ENCODE data around the gene TNFRSF18. TPM values are rescaled to one million over a fixed set of nuclear protein-coding genes. Genes with fewer than 3 reads are reported as not detected.

TNFRSF18 gene, protein sequence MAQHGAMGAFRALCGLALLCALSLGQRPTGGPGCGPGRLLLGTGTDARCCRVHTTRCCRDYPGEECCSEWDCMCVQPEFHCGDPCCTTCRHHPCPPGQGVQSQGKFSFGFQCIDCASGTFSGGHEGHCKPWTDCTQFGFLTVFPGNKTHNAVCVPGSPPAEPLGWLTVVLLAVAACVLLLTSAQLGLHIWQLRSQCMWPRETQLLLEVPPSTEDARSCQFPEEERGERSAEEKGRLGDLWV
- 0.12 TPM in 1 of 2 replicates, not detected in the other for total RNA-seq

DNA sequence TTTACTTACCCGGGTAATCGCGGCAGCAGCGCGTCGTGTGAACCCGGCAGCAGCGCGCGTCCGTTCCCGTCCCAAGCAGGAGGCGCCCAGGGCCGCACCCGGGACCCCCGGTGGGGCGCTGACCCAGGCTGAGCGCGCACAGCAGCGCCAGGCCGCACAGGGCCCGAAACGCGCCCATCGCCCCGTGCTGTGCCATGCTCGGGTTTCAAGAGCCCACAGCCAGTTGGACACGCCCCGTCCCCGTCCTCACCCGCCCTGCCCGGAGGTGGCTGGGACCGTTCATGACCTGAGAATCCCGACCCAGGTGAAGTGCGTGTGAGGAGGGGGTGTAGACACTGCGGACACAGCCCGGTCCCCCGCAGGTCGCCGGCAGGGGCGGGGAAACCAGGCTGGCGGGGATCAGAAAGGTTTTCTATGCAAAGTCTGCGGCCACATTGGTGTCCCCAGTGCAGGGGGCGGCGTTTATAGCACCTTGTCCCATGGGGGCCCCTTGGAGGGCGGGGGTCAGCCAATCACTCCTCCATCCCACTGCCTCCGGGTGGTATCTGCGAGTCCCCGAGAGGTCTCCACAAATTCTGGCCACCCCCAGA lies at the start of gene TNFRSF18:
TSS of gene TNFRSF18 (minus strand) at position 217 of the 590 bp plus-strand sequence. CDS start at position 196, 21 bp downstream.

DNA sequence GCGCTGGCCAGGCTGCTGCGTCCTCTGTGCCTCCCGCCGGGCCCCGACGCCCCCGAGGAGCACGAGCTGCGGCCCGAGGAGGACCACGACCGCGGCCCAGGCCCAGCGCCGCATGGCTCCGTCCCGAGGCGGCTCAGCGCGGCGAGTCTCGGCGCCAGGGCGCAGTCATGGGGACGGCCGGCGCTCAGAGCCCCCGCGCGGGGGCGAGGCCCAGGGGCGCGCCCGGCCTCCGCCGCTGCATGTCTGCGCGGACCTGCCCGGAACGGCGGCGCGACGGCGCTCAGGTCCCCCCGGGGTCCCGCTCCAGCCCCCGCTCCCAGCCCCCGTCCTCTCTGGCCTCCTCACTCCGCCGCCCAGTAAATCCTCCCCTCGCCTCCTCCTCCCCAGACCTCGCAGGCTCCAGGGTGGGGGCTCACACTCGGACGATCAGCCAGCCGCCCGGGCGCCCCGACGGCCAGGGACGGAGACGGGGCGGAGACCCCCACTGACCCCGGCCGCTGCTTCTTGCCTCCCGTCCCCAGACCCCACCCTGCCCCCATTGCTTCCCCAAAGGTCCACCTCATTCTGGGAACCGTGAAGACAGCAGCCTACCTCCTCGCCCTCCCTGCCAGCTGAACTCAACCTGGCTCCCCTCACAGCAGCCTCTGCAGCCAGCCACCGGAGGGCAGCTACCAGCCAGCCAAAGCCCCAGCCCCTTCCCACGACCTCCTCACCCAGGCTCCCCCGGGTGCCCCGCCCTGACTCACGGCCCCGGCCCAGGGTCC lies 40.4 kb upstream of the TNFRSF18 start, which contains the start of gene C1QTNF12:
TSS of gene C1QTNF12 (minus strand) at position 146 of the 764 bp plus-strand sequence. CDS start at position 114, 32 bp downstream.

DNA sequence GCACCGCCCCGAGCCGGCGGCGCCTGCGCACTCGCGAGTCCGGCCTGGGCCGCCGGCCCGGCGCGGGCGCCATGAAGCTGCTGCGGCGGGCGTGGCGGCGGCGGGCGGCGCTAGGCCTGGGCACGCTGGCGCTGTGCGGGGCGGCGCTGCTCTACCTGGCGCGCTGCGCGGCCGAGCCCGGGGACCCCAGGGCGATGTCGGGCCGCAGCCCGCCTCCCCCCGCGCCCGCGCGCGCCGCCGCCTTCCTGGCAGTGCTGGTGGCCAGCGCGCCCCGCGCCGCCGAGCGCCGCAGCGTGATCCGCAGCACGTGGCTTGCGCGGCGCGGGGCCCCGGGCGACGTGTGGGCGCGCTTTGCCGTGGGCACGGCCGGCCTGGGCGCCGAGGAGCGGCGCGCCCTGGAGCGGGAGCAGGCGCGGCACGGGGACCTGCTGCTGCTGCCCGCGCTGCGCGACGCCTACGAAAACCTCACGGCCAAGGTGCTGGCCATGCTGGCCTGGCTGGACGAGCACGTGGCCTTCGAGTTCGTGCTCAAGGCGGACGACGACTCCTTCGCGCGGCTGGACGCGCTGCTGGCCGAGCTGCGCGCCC lies 25.9 kb upstream of the TNFRSF18 start, which contains the start of gene B3GALT6:
TSS of gene B3GALT6 (plus strand) at position 30 of the 588 bp plus-strand sequence. CDS start at position 72, 42 bp downstream.

DNA sequence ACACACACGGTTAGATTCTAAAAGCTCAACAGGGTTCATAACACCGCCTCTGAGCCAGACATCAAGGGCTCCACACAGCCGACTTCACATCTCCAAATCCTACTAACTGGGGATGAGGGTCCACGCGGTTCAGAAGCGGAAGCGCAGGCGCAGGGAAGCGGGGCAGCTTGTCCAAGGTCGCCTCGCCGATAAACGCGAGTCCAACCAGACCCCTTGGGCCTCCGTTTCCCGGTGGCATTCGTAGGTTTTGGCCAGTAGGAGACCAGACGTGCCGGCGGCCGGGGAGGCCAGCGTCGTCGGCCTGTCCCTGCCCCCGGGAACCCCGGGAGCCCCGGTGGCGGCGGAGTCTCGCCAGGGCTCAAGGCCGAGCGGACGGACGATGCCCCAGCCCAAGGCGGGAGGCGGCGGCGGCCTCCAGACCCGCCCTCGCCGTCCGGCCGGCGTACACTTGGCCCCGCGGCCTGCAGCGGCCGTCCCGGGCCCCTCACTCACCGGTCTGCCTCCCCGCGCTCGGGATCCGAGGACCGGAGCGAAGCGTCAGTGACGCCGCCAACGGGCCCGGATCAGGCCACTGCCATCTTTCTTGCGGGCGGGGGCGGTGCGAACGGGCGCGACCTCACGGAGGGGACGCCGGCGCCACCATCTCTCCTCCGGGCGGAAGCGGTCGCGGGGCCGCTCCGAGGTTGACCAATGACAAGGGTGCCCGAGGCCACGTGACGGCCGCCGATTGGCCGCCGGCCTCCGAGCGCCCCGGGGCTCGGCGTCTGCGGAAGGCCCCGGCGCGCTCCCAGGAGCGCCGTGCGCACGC lies 25.2 kb upstream of the TNFRSF18 start, which contains the start of gene SDF4:
TSS of gene SDF4 (minus strand) at position 602 of the 808 bp plus-strand sequence. CDS start 3,229 bp downstream, outside the sequence.

DNA sequence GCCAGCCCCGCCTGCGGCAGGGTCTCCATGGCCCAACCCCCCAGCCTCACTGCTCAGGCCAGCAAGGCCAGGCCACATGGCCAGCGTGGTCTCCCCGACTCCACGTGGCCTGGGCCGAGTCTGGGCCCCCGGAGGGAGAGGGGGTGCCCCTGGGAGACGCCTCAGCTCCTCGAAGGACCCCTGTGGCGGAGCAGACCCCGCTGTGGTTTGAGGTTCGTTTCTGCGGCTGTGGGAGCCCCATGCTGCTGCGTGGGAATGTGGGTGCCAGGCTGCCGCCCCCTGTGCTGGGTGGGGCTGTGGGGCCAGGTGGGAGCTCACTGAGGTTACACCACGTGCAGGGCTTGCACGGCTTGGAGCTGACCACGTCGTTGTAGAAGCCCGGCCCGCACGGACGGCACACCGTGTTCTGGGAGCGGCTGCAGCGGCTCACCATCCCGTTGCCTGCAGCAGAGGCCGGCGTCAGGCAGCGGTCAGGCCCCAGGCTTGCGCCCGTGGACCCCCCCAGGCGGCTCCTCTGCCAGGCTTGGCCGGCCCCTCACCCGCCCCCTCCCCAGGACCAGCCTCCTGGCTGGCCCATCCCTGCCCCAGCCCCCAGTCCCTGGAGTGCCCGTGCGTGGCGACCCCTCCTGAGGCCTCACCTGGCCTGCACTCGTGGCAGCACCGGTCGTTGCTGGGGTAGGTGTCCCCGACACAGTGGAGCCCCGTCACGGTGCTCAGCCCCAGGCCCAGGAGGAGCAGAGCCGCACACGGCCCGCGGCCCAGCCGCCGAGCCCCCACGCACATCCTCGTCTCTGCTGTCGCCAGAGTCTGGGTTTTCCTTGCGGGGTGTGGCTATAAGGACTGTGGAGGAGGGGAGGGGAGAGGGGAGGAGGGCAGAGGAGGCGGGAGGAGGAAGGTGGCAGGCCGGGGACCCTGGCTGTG lies 7.2 kb upstream of the TNFRSF18 start, which contains the start of gene TNFRSF4:
TSS of gene TNFRSF4 (minus strand) at position 809 of the 921 bp plus-strand sequence. CDS start at position 783, 26 bp downstream.

DNA sequence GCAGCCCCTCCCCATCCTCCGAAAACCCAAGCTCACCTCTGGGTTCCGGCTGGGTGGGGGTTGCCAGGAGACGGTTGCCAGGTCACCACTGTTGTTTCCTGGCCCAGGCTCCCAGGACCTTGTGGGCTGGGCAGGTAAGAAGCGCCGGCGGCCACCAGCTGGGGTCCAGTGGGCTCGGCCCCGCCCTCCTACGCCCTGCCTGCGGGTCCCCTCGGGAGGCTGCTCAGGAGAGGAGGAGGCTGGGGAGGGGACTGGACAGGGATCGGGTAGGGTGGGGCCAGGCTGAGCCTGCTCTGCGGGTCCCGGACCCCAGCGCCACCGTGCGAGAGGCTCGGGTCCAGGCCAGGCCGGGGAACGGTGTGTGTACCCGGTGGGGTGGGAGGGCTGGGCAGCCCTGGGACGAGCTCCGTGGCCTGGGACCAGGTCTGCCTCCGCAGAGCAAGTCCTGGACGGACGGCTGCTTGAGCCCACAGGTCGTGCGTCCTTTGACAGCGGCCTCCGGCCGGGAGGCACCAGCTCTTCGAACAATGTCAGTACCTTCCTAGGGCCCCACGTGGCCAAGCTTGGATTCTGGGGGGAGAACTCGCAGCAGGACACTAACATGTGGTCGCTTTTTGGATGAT lies 32.5 kb downstream of the TNFRSF18 start, which contains the start of gene TTLL10:
TSS of gene TTLL10 (plus strand) at position 88 of the 623 bp plus-strand sequence. CDS start 5,336 bp downstream, outside the sequence.

Other genes starting within 250 kb of the TNFRSF18 start
- 84.2 and 155 TPM in 2 replicates for gene NOC2L, start 247.3 kb downstream of the TNFRSF18 start, total RNA-seq
- 6.9 and 11.8 TPM in 2 replicates for gene KLHL17, start 246.0 kb downstream of the TNFRSF18 start, total RNA-seq
- gene PLEKHN1, start 240.1 kb downstream of the TNFRSF18 start, total RNA-seq: 0.75 and 0.77 TPM in 2 replicates
- not detected in 2 replicates for gene PERM1, start 224.5 kb downstream of the TNFRSF18 start, total RNA-seq
- 2.0 and 3.7 TPM in 2 replicates for gene HES4, start 206.5 kb downstream of the TNFRSF18 start, total RNA-seq
- 46.4 and 53.9 TPM in 2 replicates for gene ISG15, start 193.1 kb downstream of the TNFRSF18 start, total RNA-seq
- gene AGRN, start 186.5 kb downstream of the TNFRSF18 start, total RNA-seq: 35.2 and 54.7 TPM in 2 replicates
- not detected in 2 replicates for gene RNF223, start 132.3 kb downstream of the TNFRSF18 start, total RNA-seq
- 6.2 and 10.2 TPM in 2 replicates for gene C1orf159, start 90.5 kb downstream of the TNFRSF18 start, total RNA-seq
- gene TTLL10, start 32.7 kb downstream of the TNFRSF18 start, total RNA-seq: 0.12 TPM in 1 of 2 replicates, not detected in the other
- 0.12 TPM in 1 of 2 replicates, not detected in the other for gene TNFRSF4, start 7.6 kb upstream of the TNFRSF18 start, total RNA-seq
- gene SDF4, start 25.4 kb upstream of the TNFRSF18 start, total RNA-seq: 100 and 158 TPM in 2 replicates
- 32.0 and 35.1 TPM in 2 replicates for gene B3GALT6, start 25.6 kb upstream of the TNFRSF18 start, total RNA-seq
- gene C1QTNF12, start 40.1 kb upstream of the TNFRSF18 start, total RNA-seq: 1.1 and 2.0 TPM in 2 replicates
- 37.2 and 51.7 TPM in 2 replicates for gene UBE2J2, start 67.3 kb upstream of the TNFRSF18 start, total RNA-seq
- gene SCNN1D, start 73.8 kb upstream of the TNFRSF18 start, total RNA-seq: 0.89 and 1.7 TPM in 2 replicates
- gene ACAP3, start 101.3 kb upstream of the TNFRSF18 start, total RNA-seq: 38.2 and 64.0 TPM in 2 replicates
- 15.0 and 24.8 TPM in 2 replicates for gene PUSL1, start 102.0 kb upstream of the TNFRSF18 start, total RNA-seq
- gene INTS11, start 118.1 kb upstream of the TNFRSF18 start, total RNA-seq: 56.2 and 67.3 TPM in 2 replicates
- gene CPTP, start 118.2 kb upstream of the TNFRSF18 start, total RNA-seq: 10.3 and 10.5 TPM in 2 replicates
- gene TAS1R3, start 124.7 kb upstream of the TNFRSF18 start, total RNA-seq: 0.11 and 0.12 TPM in 2 replicates
- gene DVL1, start 142.8 kb upstream of the TNFRSF18 start, total RNA-seq: 133 and 150 TPM in 2 replicates
- 203 and 230 TPM in 2 replicates for gene MXRA8, start 152.0 kb upstream of the TNFRSF18 start, total RNA-seq
- gene AURKAIP1, start 168.6 kb upstream of the TNFRSF18 start, total RNA-seq: 94.9 and 118 TPM in 2 replicates
- 125 and 147 TPM in 2 replicates for gene CCNL2, start 192.7 kb upstream of the TNFRSF18 start, total RNA-seq
- 72.1 and 100 TPM in 2 replicates for gene MRPL20, start 200.7 kb upstream of the TNFRSF18 start, total RNA-seq
- 0.77 and 0.87 TPM in 2 replicates for gene ANKRD65, start 214.7 kb upstream of the TNFRSF18 start, total RNA-seq
- 3.2 and 5.1 TPM in 2 replicates for gene VWA1, start 229.1 kb upstream of the TNFRSF18 start, total RNA-seq
- 0.50 TPM in 1 of 2 replicates, not detected in the other for gene ATAD3C, start 243.1 kb upstream of the TNFRSF18 start, total RNA-seq